ENCODE results near the gene AQP5. TPM values are rescaled to one million over a fixed set of nuclear protein-coding genes. Genes with fewer than 3 reads are reported as not detected.

The AQP5 gene
- total RNA-seq, 1 donor: not detected

DNA sequence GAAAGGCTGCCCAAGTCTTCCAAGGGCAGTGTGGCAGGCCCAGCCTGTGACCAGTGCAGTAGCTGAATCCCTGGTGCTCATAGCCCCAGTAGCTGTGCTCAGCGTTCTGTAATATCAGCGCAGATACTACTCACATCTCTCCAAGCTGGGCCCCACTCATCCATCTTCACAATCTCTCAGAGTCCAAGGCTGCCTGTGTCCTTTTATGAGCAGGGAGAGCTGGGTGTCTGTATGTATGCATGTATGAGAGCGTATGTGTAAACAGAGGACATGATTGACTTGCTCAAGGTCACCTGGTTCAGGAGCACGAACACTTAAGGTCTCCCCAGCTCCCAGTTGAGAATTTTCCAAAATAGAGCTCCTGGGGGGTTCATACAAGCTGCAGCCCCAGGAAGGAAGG is 16.5 kb downstream of the AQP5 start:
- H3K4me3 ChIP-seq (ENCODE audit: low read depth, low read length): no peak overlapping the region
- no peak for DNase-seq (ENCODE audit: low read depth)
- TF ChIP-seq, protein P1, sequence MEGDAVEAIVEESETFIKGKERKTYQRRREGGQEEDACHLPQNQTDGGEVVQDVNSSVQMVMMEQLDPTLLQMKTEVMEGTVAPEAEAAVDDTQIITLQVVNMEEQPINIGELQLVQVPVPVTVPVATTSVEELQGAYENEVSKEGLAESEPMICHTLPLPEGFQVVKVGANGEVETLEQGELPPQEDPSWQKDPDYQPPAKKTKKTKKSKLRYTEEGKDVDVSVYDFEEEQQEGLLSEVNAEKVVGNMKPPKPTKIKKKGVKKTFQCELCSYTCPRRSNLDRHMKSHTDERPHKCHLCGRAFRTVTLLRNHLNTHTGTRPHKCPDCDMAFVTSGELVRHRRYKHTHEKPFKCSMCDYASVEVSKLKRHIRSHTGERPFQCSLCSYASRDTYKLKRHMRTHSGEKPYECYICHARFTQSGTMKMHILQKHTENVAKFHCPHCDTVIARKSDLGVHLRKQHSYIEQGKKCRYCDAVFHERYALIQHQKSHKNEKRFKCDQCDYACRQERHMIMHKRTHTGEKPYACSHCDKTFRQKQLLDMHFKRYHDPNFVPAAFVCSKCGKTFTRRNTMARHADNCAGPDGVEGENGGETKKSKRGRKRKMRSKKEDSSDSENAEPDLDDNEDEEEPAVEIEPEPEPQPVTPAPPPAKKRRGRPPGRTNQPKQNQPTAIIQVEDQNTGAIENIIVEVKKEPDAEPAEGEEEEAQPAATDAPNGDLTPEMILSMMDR (IDR thresholded peaks at IDR 0.05; ENCODE audit: insufficient read depth, low read depth, low read length): no peak

DNA sequence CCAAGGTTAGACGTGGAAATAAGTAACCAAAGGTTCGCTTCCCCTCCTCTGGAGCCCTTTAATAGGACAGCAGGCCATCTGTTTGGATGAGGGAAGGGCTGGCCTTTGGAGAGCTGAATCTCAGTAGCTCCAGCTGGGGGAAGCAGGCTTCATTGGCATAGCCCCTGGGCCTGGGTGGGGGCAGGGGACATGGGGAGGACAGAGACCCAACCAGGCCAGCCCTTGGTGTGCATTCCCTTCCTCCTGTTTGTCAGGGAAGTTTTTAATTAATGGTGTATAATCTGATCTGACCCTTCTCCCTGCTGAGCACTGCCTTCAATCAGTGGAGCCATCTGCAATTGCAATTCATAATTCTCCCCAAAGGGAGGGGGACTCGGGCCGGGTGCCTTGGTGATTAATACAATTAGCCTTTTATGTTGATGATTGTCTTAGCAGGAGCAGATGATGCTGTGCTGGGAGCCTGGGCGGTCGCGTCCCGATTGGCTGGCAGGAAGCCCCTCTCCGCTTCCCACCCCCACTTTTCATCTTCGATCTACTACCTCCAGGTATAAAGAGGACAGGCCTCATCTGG is 17.4 kb downstream of the AQP5 start:
- no peak overlapping the region for H3K4me3 ChIP-seq (ENCODE audit: low read depth, low read length)
- DNase-seq (ENCODE audit: low read depth): no peak
- TF ChIP-seq, protein P1 (IDR thresholded peaks at IDR 0.05; ENCODE audit: insufficient read depth, low read depth, low read length): no peak

DNA sequence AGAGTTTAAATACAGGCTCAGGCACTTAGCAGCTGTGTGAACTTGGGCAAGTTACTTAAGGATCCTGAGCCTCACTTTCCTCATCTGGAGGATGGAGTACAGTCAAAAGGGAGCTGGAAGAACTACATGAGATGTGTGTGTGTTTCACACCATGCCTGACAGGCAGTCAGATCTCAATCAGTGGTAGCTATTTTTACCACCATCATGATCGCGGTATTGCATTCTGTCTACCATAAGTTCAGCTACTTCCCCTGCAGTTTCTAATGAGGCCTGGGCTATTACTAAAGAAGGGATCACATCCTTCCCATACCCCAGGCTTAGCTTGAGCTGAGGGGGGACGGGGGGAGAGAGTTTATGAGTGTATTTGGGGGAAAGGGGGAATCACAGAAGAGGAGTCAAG is 18.1 kb downstream of the AQP5 start:
- DNase-seq (ENCODE audit: low read depth): no peak
- H3K4me3 ChIP-seq (ENCODE audit: low read depth, low read length): no peak overlapping the region
- TF ChIP-seq, protein P1 (IDR thresholded peaks at IDR 0.05; ENCODE audit: insufficient read depth, low read depth, low read length): no peak

DNA sequence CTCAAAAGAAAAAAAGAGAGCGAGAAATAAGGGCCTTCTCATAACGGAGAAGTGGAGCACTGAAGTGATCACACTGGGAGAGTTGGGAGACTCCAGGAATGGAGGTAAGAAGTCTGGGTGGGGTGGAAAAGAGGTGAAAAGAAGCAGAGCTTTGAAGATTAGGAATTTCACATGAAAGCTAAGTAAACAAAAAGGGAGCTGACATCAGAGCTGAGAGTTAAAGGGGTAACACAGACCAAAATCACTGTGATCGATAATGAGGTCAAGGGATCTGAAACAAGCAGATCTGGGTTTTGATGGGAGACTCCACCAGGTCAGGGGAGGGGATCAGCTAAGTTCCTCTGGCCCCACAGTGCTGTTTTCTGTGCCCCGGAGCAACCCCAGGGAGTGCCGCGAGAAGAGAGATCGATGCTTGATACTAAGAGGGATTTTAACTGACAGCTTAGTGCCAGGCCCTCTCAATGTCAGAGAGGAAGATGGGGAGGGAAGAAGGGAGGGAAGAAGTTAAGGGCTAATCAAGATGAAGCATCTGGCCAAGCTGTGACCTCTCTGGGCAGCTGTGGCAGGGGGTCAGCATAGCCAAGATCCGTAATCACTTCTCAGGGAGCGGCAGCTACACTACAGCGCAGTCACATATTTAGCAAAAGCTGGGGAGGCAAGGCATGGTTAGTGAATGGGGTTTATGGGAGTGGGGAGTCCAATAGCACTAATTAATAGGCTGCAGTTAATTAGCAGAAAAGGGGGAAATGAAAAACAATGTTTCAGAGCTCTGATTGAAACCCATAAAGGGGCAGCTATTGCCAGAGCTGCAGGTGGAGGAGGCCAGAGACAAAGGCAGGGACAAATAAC is 19.1 kb downstream of the AQP5 start:
- DNase-seq (ENCODE audit: low read depth): no peak
- no peak overlapping the region for H3K4me3 ChIP-seq (ENCODE audit: low read depth, low read length)
- TF ChIP-seq, protein P1 (IDR thresholded peaks at IDR 0.05; ENCODE audit: insufficient read depth, low read depth, low read length): no peak

DNA sequence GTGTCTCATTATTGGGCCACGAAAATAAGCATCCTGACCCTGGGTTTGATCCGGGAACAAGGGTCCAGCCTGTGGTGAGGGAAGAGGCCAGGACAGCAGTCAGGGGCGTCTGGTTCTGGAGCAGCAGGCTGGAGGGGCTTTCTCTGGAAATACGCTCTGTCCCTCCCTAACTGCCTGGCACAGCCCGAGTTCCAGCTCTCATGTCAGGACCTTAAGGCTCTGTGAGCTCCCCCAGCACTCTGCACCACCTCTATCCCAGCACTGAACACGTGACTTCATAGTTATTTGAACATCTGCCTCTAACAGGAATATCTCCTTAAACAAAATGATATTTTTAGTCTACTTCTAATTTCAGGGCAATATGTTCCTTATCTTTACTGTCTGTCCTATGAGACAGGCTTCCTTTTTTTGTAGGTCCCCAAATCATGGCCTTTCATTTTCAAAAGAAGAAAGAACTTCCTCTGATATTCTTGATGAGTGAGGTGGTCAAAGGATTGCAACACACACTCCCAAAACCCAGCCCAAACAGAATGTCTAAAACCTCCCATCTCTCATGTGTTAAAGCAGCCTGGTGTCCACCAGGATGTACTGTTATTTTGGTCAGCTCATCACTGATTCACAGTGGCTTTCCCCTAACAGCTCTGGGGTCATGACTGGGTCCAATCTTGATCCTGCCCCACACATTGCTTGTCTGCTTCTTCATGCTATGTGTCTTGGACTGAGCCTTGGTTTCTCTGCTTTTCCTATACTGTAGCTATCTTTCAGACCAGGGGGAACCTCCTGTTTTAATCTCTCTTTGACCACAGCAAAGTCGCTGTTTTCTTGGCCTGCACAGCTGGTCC is 20.8 kb downstream of the AQP5 start:
- DNase-seq (ENCODE audit: low read depth): peak; percentile 64
- H3K4me3 ChIP-seq (ENCODE audit: low read depth, low read length): no peak overlapping the region
- TF ChIP-seq, protein P1 (IDR thresholded peaks at IDR 0.05; ENCODE audit: insufficient read depth, low read depth, low read length): no peak

DNA sequence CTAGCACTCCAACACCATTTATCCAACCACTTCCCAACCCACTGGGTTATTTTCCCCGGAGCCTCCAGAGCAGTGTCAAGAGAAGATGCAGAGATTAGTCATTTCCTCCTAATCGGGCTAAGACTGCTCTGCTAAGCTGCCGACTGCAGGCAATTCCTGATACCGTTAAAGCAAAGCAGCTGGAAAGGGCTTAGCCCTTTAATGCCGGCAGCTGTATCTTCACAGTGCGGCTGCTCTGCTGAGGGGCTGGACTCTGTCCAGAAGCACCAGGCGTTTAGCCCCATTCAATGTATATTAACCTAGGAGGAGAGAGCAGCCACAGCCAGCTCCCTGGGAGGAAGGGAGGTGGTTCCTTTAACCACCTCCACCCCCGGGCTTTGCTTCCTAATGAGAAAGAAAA is 22.2 kb downstream of the AQP5 start:
- TF ChIP-seq, protein P1 (IDR thresholded peaks at IDR 0.05; ENCODE audit: insufficient read depth, low read depth, low read length): peak; percentile 12
- no peak overlapping the region for H3K4me3 ChIP-seq (ENCODE audit: low read depth, low read length)
- peak; percentile 96 for DNase-seq (ENCODE audit: low read depth)
